HG03139 (cell line): ENCODE measurements around the gene NHERF1.

Experiments
- ATAC-seq: cut with Tn5 transposase; IDR thresholded peaks from one replicate; pipeline ENCODE4 v1.9.1; 2021; ENCODE audit not compliant: unreplicated experiment

The NHERF1 gene

DNA sequence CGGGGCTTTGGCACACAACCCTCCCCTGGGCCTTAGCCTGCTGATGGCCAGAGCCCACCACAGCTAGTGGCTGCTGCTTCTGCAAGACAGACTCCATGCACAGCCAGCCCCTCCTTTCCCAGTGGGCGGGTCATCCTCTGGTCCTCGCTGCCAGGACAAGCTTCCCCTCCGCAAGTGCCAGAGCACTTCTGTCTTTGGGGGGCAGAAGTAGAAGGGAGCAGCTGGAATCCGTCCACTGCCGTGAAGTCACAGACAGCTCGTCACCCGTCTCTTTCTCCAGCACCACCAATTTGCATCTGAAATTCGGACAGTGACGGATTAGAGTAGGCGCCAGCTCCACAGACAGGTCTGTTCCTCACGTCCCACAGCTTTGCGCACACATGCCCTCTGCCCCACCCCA, 59.0 kb downstream of the NHERF1 start:
- no peak for ATAC-seq

- no peak for ATAC-seq
Measured at GRCh38 chr17:74807925-74808324, 59.5 kb downstream of the NHERF1 start.

GRCh38 chr17:74808714-74809430, 60.4 kb downstream of the NHERF1 start:
- no peak for ATAC-seq

GRCh38 chr17:74810699-74811485, 62.5 kb downstream of the NHERF1 start:
- ATAC-seq = no peak

DNA sequence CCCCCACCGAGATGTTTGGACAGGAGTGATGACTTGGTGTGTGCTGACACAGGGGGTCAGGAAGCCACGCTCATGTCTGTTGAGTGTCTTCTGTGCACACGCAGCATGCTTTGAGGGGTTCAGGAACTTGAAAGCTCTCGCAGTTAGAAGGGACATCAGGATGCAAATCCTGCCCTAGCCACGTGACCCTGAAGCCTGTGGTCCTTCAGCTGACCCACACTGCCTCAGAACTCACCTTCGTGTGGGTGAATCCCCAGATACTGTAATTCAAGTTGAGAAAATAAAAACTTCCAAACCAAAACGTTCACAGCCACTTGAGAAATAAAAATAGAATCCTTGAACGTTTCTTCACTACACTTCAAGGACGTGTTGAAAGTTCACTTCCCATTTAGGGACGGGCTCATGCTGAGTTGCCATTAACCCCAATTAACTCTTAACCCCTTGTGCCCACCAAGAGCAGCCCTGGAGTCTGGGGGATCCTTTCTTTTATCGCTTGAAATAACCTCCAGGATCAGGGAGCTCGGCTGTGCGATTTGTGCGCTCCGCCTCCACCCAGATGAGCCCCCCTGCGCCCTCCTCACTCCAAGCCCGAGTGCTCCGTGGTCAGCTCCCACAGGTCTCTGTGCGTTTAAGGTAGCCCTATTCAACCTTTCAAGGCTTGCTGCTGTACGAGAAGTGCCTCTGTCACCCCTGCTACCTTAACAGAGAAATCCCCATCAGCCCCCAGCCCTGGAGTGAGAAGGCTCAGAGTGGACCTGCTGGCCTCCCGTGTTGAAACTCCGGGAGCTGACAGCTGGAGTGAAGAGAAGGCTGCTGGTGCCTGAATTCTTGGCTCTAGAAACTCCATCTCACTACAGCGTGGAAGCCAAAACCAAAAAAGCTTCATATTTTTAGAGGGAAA, 63.9 kb downstream of the NHERF1 start:
- ATAC-seq = no peak

DNA sequence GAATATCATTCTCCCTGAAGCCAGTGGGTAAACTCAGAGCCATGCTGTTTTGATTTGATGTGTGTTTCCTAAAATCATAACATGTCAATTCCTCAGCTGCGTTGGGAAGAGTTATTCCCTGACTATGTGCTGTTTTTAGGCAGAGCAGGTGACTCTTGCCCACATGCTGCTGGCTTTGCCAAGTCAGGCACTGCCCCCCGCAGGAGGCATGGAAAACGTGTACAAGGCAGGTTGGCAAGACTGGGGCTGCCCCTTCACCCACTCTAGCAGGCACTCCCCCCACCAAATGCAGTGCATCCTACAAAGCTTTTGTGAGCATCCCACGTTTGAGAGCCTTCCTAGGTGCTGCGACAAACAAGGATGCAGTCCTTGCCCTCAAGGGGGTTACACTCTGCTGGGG, 66.0 kb downstream of the NHERF1 start:
- no peak for ATAC-seq

DNA sequence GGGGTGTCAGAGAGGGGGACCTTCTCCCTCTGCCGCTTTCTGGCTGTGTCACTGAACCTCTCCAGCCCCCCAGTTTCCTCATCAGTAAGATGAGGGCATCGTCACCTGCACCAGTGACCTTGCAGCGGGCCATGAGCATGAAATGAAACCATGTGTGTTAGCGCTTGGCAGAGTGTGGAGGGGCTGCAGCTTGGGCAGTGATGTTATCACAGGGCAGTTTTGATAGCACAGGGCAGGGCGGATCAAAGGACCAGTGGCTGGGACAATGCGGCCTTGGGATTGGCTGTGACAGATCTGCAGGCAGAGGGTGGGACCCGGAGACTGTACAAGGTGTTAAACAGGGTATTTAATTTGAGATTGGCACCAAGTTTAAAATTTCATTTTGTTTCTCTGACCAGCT, 66.6 kb downstream of the NHERF1 start:
- ATAC-seq = no peak

DNA sequence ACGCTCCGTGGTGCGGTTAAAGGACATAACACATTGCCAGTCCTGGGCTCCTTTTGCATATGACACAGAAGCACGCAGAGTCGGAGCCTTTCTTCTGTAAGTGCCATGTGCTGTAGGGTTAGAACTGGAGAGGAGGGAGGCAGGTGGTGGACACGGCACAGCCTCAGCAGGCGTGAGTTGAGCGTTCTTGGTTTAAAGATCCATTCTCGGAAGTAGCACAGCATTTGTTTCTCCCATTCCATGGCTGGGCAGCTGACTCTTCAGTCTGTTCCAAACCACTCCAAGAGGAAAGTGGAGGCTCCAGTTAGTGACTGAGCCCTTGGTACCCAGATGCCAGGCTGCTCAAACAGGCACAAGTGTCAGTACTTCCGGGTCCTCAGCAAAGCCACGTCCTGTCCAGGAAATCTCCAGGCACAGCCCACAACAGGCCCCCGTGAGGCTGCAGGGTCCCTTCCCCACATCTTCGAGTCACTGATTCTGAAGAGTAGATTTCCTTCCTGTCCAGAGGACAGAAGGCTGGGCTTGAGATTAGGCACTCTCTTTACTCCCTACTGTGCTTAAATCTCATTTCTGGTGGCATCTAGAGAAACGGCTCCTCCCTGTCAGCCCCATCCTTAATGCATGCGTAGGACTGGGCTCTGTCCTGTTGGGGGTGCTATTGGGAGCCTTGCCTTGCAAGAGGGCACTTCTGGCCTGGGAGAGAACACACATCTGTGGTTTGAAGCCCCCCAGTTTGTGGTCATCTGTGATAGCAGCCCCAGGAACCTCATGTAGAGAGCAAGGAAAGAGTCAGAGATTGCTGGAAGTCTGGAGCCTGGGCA, 67.3 kb downstream of the NHERF1 start:
- no peak for ATAC-seq

GRCh38 chr17:74816905-74817620, 68.6 kb downstream of the NHERF1 start:
- ATAC-seq = no peak

DNA sequence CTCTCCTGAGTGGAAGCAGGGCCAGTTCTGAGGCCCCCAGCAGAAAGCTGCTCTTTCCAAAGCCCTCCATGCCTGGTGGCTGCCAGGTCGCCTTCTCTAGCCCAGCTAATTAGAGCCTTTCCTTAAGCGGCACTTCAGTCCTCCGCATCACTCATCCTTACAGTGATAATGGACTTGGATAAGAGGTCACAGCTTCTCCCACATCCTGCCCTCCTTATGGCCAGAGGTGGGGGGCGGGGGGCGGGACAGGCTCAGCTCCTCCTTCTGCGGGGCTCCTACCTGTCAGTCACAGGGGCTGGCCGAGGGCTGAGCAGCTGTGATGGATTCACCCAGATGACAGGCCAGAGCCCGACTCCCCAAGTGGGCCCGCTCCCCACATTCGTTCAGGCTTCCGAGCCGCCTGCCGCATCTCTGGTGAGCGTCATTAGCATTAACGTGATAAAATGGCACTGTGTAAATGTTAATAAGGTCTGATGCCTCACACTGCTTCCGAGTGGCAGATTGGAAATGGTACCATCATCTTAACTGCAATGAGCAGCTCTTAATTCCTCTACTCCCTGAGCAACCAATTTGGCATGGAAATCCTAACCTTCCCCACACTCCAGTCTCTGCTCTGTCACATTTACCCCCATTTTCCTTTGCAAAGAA, 70.0 kb downstream of the NHERF1 start:
- no peak for ATAC-seq
